Skeletal muscle tissue (tissue), 4 donors: ENCODE measurements around the gene HAPLN2. TPM values are rescaled to one million over a fixed set of nuclear protein-coding genes. Genes with fewer than 3 reads are reported as not detected.
"Not testable (repeated sequence)": the region's sequence is repeated elsewhere in the genome, so short reads cannot be mapped to it uniquely, and the experiment has no call there.

ENCODE experiments used
- H3K27ac ChIP-seq: one replicate; pipeline ENCODE4 v1.7.0; 2013; ENCODE audit warnings: mild to moderate bottlenecking, low read depth, low read length, inconsistent platforms
- H3K27me3 ChIP-seq, 3 donors: one replicate each; pipeline ENCODE4 v1.7.0; 2013; ENCODE audit warnings: low read length in 3 of 3; ENCODE audit not compliant: control insufficient read depth in 3 of 3, insufficient read depth in 3 of 3
- H3K36me3 ChIP-seq, 3 donors: one replicate each; pipeline ENCODE4 v1.7.0; 2013; ENCODE audit warnings: low read length in 3 of 3; ENCODE audit not compliant: control insufficient read depth in 3 of 3, insufficient read depth in 3 of 3
- H3K4me1 ChIP-seq, 3 donors: one replicate each; pipeline ENCODE4 v1.7.0; 2013; ENCODE audit warnings: low read length in 3 of 3, mild to moderate bottlenecking in 3 of 3; ENCODE audit not compliant: control insufficient read depth in 3 of 3, insufficient read depth in 3 of 3
- H3K4me3 ChIP-seq, 3 donors: one replicate each; pipeline ENCODE4 v1.7.0; 2013; ENCODE audit warnings: low read length in 3 of 3
- H3K9ac ChIP-seq, 3 donors: one replicate each; pipeline ENCODE4 v1.7.0; 2013; ENCODE audit warnings: low read length in 3 of 3, mild to moderate bottlenecking in 3 of 3, moderate library complexity in 2 of 3, low read depth in 1 of 3
- H3K9me3 ChIP-seq, 3 donors: one replicate each; pipeline ENCODE4 v1.7.0; 2013; ENCODE audit warnings: low read length in 3 of 3; ENCODE audit not compliant: control insufficient read depth in 3 of 3
- total RNA-seq: library from RNA; depleted of rRNA; stranded (reverse); fragments of >200 nt; gene quantifications from one replicate; pipeline ENCODE4 v1.2.3, GENCODE V29; 2014
- donor health status: Osteomylitis.

The HAPLN2 gene
- total RNA-seq, 1 donor from 2014 or later, result 0.52 TPM

DNA sequence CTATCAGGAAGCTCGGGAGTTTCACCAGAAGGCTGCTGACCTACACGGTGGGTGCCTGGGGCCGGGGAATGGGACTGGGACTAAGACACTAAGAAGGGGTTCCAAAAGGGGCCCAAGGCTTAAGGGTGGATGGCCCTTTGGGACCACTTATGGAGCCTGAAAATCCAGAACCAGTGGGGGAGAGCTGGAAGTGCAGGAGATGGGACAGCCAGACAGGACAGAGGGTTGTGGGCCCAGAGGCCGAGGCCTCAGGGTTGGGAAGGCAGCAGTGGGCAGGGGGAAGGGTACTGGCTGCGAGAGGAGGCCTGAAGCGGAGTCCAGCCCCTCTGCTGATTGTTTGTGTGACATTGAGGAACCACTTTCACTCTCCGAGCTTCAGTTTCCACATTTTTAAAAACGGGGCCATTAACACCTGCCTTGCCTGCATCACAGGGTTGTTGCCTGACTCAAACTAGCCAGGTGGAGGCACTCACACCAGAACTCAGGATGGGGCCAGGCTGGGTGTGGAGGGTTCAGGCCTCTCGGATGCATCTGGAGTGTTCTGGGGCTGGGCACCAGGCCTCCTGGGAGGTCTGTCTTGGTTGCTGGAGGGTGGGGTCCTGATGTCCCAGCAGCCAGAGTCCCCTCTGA is 36.7 kb upstream of the HAPLN2 start:
- Histone ChIP-seq H3K36me3 (no peaks in the 10 kb centered on the region), H3K27me3 (no peaks in the 10 kb centered on the region), H3K9ac (peak overlapping the region in 1 of 3 donors; percentile 64), H3K9me3 (no peaks in the 10 kb centered on the region), H3K4me1 (peaks cover 0 to 6% (median 4%) of the 10 kb centered on the region in 3 donors), H3K4me3 (no peak overlapping the region), H3K27ac (no peak overlapping the region)

DNA sequence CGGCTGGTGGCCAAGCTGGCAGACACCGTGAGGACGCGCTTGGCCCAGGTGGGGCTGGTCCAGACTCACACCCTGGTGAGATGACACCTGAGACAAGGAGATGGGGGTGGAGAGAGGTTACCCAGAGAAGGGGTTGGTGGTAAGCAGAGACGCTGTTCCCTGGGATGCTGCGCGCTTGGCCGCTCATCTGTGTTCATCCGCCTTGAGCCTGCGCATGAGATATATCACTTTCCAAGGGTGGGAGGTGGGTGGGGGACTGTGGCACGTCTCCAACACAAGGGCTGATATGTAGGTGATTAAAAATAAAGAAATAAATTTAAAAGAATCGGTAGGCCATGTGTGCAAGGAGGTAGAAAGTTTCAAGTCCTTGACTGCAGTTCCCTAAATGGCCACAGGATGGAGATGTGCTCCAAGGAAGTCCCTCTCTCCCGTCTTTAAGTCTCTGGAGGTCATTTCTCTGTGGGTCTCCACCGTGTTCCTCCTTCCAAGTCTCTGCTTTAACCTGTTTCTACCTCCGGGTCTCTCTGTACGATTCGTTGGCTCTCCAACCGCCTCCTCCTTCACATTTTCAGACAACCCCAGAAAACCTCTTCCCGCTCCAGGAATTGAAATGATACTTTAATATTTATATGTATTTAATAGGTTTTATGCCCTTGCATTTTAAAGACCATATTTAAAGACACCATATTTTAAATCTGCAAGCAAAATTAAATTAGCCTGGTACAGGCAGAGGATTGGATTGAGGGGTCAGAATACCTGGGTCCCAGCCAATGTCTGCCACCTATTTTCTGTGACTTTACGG is 35.2 kb upstream of the HAPLN2 start:
- no peaks in the 10 kb centered on the region for H3K9me3 ChIP-seq
- no peaks in the 10 kb centered on the region for H3K27me3 ChIP-seq
- H3K27ac ChIP-seq, result no peak overlapping the region
- H3K36me3 ChIP-seq, result no peaks in the 10 kb centered on the region
- no peak overlapping the region for H3K4me3 ChIP-seq
- peaks cover 0 to 6% (median 4%) of the 10 kb centered on the region in 3 donors for H3K4me1 ChIP-seq
- no peak overlapping the region for H3K9ac ChIP-seq

DNA sequence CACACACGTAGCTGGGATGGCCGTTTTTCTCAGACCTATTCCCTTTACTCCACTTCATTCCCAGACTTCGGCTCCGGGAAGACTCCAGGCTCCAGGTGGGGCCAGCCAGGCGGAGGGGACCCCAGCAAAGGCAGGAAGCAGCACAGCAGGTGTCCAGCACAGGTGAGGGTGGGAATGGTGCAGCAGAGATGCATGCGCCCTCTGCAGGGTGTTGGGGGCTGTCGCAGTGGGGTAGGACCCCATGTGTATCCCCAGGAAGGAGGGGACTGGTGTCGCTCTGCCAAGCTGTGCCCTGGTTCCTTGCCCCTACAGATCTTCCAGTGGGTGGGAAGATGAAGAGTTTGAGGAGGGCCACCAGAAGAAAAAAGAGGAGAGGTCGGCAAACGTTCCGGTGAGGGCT is 34.4 kb upstream of the HAPLN2 start:
- no peak overlapping the region for H3K27ac ChIP-seq
- no peaks in the 10 kb centered on the region for H3K27me3 ChIP-seq
- no peaks in the 10 kb centered on the region for H3K9me3 ChIP-seq
- H3K4me3 ChIP-seq, result no peak overlapping the region
- no peak overlapping the region for H3K9ac ChIP-seq
- peaks cover 0 to 6% (median 4%) of the 10 kb centered on the region in 3 donors for H3K4me1 ChIP-seq
- no peaks in the 10 kb centered on the region for H3K36me3 ChIP-seq

DNA sequence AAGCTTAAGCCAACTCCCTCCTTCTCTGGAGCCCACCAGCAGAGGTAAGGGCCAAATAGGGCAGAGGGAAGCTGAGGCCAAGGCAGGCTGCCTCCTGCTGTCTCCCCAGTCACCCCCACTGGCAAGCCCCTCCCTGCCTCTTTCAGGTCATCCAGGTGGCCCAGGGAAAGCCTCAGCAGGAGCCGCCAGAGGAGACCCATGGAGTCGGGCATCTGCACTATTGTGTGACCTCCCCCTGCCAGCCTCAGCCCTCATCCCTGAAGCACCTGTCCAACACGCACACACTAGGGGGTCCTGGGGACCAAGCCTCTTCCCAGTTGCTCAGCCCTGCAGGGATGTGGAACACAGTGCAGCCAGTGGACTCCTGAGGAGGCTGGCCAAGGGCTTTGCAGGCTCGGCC is 32.9 kb upstream of the HAPLN2 start:
- no peaks in the 10 kb centered on the region for H3K27me3 ChIP-seq
- no peak overlapping the region for H3K27ac ChIP-seq
- H3K4me1 ChIP-seq, result peaks cover 5 to 14% (median 9%) of the 10 kb centered on the region in 3 donors
- no peak overlapping the region for H3K4me3 ChIP-seq
- no peaks in the 10 kb centered on the region for H3K9me3 ChIP-seq
- H3K9ac ChIP-seq, result no peak overlapping the region
- no peaks in the 10 kb centered on the region for H3K36me3 ChIP-seq

GRCh38 chr1:156586892-156587477 is 32.2 kb upstream of the HAPLN2 start:
- H3K27ac ChIP-seq, result no peak overlapping the region
- H3K9me3 ChIP-seq, result no peaks in the 10 kb centered on the region
- H3K9ac ChIP-seq, result no peak overlapping the region
- no peak overlapping the region for H3K4me3 ChIP-seq
- H3K27me3 ChIP-seq, result no peaks in the 10 kb centered on the region
- peaks cover 7 to 16% (median 10%) of the 10 kb centered on the region in 3 donors for H3K4me1 ChIP-seq
- no peaks in the 10 kb centered on the region for H3K36me3 ChIP-seq

- peaks cover 11 to 22% (median 13%) of the 10 kb centered on the region in 3 donors for H3K4me1 ChIP-seq
- H3K27ac ChIP-seq, H3K4me3 ChIP-seq, H3K9me3 ChIP-seq, H3K36me3 ChIP-seq, H3K27me3 ChIP-seq, H3K9ac ChIP-seq: not testable (repeated sequence)
Measured at GRCh38 chr1:156587927-156588326, 31.3 kb upstream of the HAPLN2 start.

DNA sequence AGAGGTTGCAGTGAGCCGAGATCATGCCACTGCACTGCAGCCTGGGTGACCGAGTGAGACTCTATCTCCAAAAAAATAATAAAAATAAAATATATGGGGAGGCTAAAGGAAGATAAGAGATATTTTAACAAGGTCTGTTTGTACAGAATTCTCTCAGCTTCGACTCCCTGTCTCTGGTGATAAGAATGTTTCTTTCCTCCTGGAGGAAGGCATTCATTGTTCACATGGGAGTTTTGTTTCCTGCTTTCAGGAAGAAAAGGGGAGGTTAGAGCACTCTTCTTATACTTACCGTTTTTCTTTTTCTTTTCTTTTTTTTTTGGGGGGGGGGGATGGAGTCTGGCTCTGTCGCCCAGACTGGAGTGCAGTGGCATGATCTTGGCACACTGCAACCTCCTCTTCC is 29.7 kb upstream of the HAPLN2 start:
- no peak overlapping the region for H3K4me3 ChIP-seq
- H3K9ac ChIP-seq, result no peak overlapping the region
- H3K9me3 ChIP-seq, result no peaks in the 10 kb centered on the region
- H3K4me1 ChIP-seq, result peaks cover 11 to 26% (median 13%) of the 10 kb centered on the region in 3 donors
- peaks cover 9 to 17% (median 11%) of the 10 kb centered on the region in 3 donors for H3K36me3 ChIP-seq
- no peaks in the 10 kb centered on the region for H3K27me3 ChIP-seq
- no peak overlapping the region for H3K27ac ChIP-seq

DNA sequence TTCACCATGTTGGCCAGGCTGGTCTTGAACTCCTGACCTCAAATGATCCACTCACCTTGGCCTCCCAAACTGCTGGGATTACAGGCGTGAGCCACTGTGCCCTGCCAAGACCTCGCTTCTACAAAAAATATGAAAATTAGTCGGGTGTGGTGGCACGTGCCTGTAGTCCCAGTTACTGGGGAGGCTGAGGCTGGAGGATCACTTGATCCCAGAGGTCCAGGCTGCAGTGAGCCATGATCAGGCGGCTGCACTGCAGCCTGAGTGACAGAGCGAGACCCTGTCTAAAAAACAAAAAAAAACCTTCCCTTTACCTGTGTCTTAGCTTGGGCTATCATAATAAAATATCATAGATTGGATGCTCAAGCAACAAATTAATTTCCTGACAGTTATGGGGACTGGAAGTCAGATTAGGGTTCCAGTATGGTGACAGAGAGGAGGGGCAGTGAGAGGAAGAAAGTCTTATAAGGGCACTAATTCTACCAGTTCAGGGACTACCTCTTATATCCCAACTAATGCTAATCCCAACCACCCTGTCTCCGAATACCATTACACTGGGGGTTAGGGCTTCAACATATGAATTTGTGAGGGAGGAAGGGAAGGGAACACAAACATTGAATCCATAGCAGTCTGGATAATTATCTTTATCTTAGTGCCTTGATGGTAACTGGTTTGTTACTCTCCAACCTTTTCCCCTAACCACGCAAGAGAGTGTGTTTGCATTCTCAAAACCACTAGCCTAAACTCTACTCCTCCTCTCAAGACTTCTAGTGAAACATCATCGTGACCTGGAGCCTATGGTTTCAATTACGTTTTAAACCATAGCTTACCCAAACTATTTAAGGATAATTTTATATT is 28.7 kb upstream of the HAPLN2 start:
- Histone ChIP-seq H3K27ac (peak overlapping the region; percentile 79), H3K36me3 (peaks cover 17 to 28% (median 20%) of the 10 kb centered on the region in 3 donors), H3K9ac (peak overlapping the region; percentile 92 to 97 (median 93)), H3K9me3 (no peaks in the 10 kb centered on the region), H3K4me3 (peak overlapping the region in 2 of 3 donors; percentile 93 to 94), H3K4me1 (peaks cover 11 to 26% (median 13%) of the 10 kb centered on the region in 3 donors), H3K27me3 (no peaks in the 10 kb centered on the region)

DNA sequence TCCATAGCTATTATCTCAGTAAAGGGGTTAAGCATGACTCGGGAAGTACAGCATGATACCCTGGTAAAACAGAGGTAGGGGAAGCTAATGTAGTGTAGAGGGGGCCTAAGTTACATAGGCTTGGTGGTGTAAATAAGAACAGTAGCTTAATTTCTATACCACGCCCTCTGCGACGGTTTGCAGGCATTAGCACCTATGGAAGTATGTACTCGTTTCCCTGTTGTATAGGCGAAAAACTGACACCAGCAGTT is 28.1 kb upstream of the HAPLN2 start:
- H3K27ac ChIP-seq, result peak overlapping the region; percentile 79
- H3K4me3 ChIP-seq, result peak overlapping the region; percentile 93 to 94 (median 93)
- H3K36me3 ChIP-seq, result peaks cover 21 to 33% (median 25%) of the 10 kb centered on the region in 3 donors
- peak overlapping the region; percentile 92 to 97 (median 93) for H3K9ac ChIP-seq
- H3K9me3 ChIP-seq, result no peaks in the 10 kb centered on the region
- H3K4me1 ChIP-seq, result peaks cover 11 to 26% (median 13%) of the 10 kb centered on the region in 3 donors
- H3K27me3 ChIP-seq, result no peaks in the 10 kb centered on the region
